HFFc6 (cell line): ENCODE results near the gene ACR. TPM values are rescaled to one million over a fixed set of nuclear protein-coding genes. Genes with fewer than 3 reads are reported as not detected.

ENCODE experiments used
- DNase-seq: peaks from one replicate; pipeline ENCODE4 v3.0.0-alpha.2; 2018
- H3K27ac Mint-ChIP-seq: 2 replicates; pipeline ENCODE4 v1.8.0; 2020; ENCODE audit warnings: mild to moderate bottlenecking, mixed read lengths
- H3K27me3 Mint-ChIP-seq: 2 replicates; pipeline ENCODE4 v1.8.0; 2021; ENCODE audit warnings: mild to moderate bottlenecking, moderate library complexity, mixed read lengths; ENCODE audit not compliant: insufficient read depth
- H3K36me3 Mint-ChIP-seq: 2 replicates; pipeline ENCODE4 v1.8.0; 2021; ENCODE audit warnings: low read depth, mixed read lengths
- H3K4me1 Mint-ChIP-seq: 2 replicates; pipeline ENCODE4 v1.8.0; 2020; ENCODE audit warnings: low read depth, mixed read lengths
- H3K4me3 Mint-ChIP-seq: 2 replicates; pipeline ENCODE4 v1.8.0; 2020; ENCODE audit warnings: mild to moderate bottlenecking, moderate library complexity, mixed read lengths
- H3K9me3 Mint-ChIP-seq: 2 replicates; pipeline ENCODE4 v1.8.0; 2020; ENCODE audit warnings: mild to moderate bottlenecking, mixed read lengths
- total RNA-seq, 6 experiments: library from RNA; stranded (reverse); fragmentation: NEBNext Ultra II Directional; extraction: Animal tissue kit (Norgen Biotek cat#: 25700); gene quantifications; 2 replicates in 1 of 6; 3 replicates in 5 of 6; pipeline ENCODE4 v1.2.3, GENCODE V29; 2021
- TF ChIP-seq, protein P1 (sequence below): fragments of 200-600 bp; sonication (generic); IDR thresholded peaks from 2 replicates; pipeline ENCODE4 v1.5.0; 2021; ENCODE audit warnings: antibody characterized with exemption, mild to moderate bottlenecking

The ACR gene
- total RNA-seq, 6 experiments from 2014 or later = not detected

DNA sequence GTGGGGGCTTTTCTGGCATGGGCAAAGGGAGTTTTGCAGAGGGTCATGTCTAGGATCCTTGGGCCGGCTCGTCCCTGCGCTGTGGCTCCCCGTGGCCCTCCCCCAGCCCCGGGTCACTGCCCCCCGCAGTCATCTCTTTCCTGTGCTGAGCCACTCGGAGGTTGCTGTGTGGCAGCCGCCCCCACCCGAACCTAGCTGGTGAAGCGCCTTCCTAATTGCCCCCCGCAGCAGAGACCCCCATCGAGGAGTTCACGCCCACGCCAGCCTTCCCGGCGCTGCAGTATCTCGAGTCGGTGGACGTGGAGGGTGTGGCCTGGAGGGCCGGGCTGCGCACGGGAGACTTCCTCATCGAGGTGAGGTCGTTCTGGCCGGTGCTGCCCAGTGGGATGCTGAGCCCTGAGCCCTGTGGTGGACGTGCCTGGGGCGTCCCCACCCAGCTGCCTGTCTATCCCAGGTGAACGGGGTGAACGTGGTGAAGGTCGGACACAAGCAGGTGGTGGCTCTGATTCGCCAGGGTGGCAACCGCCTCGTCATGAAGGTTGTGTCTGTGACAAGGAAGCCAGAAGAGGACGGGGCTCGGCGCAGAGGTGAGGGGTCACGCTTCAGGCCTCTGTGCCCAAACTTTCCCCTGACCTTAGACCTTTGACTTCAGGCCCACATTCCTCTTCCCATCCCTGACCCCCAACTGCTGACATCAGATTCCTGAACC lies 33.3 kb upstream of the ACR start:
- H3K27me3 Mint-ChIP-seq = peaks cover 9% of the 10 kb centered on the region
- no peak overlapping the region for H3K4me3 Mint-ChIP-seq
- H3K4me1 Mint-ChIP-seq = no peaks in the 10 kb centered on the region
- H3K36me3 Mint-ChIP-seq = no peaks in the 10 kb centered on the region
- no peak for DNase-seq
- H3K27ac Mint-ChIP-seq = no peak overlapping the region
- no peaks in the 10 kb centered on the region for H3K9me3 Mint-ChIP-seq
- TF ChIP-seq, protein P1, sequence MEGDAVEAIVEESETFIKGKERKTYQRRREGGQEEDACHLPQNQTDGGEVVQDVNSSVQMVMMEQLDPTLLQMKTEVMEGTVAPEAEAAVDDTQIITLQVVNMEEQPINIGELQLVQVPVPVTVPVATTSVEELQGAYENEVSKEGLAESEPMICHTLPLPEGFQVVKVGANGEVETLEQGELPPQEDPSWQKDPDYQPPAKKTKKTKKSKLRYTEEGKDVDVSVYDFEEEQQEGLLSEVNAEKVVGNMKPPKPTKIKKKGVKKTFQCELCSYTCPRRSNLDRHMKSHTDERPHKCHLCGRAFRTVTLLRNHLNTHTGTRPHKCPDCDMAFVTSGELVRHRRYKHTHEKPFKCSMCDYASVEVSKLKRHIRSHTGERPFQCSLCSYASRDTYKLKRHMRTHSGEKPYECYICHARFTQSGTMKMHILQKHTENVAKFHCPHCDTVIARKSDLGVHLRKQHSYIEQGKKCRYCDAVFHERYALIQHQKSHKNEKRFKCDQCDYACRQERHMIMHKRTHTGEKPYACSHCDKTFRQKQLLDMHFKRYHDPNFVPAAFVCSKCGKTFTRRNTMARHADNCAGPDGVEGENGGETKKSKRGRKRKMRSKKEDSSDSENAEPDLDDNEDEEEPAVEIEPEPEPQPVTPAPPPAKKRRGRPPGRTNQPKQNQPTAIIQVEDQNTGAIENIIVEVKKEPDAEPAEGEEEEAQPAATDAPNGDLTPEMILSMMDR = no peak

DNA sequence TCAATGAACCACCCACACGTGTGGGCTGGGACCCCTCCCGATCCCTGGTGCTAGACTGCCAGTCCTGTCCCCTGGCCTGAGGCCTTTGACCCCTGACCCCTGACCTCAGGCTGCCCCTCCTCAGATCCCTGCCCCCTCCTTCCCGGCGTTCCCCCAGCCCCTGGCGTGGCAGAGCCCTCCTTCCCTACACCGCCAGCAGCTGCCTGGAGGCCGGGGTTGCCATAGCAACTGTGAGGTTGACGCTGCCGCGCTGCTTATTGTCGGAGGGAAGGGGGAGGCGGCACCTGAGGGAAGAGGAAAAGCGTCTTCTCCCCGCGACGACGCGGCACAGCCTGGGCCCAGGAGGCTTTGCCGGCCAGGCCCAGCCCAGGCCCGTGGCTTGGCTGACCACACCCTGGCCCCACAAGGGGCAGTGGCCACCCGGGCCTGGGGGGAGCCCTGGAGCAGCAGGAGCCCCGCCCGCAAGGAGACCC lies 32.7 kb upstream of the ACR start:
- no peaks in the 10 kb centered on the region for H3K4me1 Mint-ChIP-seq
- DNase-seq = no peak
- no peaks in the 10 kb centered on the region for H3K9me3 Mint-ChIP-seq
- no peaks in the 10 kb centered on the region for H3K36me3 Mint-ChIP-seq
- TF ChIP-seq, protein P1 = no peak
- no peak overlapping the region for H3K4me3 Mint-ChIP-seq
- H3K27ac Mint-ChIP-seq = no peak overlapping the region
- peaks cover 9% of the 10 kb centered on the region for H3K27me3 Mint-ChIP-seq

DNA sequence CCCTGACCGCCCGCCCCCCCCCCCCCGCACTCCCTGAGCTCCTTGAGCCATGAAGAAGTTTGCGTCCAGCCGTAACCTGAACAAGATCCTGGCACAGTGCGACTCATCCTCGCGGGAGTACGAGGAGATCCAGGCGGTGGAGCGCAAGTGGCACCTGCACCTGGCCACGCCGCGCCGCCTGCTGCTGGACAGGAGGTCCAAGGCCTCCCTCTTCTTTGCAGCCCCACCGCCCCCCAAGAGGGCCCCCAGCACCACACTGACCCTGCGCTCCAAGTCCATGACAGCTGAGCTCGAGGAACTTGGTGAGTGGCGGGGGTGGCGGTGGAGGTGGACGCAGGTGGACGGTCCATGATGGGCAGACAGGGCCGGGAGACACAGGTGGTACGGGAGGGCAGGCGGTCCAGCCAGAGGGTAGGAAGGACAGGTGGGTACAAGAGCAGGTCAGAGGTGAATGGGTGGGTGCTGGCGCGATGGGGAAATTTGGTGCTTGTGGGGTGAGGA lies 32.1 kb upstream of the ACR start:
- no peak overlapping the region for H3K27ac Mint-ChIP-seq
- no peaks in the 10 kb centered on the region for H3K9me3 Mint-ChIP-seq
- no peak for DNase-seq
- H3K27me3 Mint-ChIP-seq = peaks cover 12% of the 10 kb centered on the region
- no peaks in the 10 kb centered on the region for H3K4me1 Mint-ChIP-seq
- TF ChIP-seq, protein P1 = no peak
- H3K36me3 Mint-ChIP-seq = no peaks in the 10 kb centered on the region
- no peak overlapping the region for H3K4me3 Mint-ChIP-seq

DNA sequence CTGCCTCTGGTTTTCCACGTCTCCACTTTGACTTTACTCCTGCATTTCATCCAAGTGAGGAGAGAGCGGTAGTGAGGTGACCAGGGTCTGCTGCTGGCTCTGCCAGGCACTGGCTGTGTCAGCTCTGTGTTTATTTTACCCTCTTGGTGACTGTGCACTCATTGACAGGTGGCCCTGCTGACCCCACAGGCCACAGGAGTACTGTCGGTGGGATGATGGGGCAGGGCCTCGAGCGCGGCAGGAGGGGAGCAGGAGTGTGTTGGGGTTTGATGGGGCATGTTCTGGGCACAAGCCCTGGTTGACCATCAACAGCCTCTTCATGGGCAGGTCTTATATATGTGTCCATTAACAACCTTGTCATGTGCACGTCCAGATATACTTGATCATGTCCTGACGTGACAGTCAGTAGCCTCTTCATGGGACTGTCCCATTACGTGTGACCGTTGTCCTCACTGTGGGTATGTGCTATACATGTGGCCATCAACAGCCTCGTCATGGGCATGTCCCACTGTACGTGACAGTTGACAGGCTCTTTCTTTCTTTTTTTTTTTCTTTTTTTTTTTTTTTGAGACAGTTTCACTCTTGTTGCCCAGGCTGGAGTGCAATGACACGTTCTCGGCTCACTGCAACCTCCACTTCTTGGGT lies 31.4 kb upstream of the ACR start:
- H3K27ac Mint-ChIP-seq = no peak overlapping the region
- H3K9me3 Mint-ChIP-seq = no peaks in the 10 kb centered on the region
- DNase-seq = no peak
- H3K27me3 Mint-ChIP-seq = peaks cover 9% of the 10 kb centered on the region
- no peaks in the 10 kb centered on the region for H3K36me3 Mint-ChIP-seq
- TF ChIP-seq, protein P1 = no peak
- no peaks in the 10 kb centered on the region for H3K4me1 Mint-ChIP-seq
- H3K4me3 Mint-ChIP-seq = no peak overlapping the region

DNA sequence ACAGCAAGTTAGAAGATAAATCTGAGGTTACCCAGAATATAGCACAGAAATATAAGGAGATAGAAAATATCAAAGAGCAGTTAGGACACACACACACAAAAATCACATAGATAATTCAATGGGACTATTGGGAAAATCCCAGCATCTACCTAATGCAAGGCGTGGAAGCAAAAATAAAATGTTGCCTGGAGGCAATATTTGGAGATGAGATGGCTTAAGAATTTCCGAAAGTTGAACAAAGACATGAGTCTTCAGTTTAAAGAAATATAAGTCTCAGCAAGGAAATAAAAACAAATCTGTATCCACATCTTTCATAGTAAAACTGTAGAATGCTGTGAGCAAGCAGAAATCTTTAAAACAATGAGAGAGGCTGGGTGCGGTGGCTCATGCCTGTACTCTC lies 29.5 kb upstream of the ACR start:
- TF ChIP-seq, protein P1 = no peak
- DNase-seq = no peak
- Mint-ChIP-seq H3K4me3 (no peak overlapping the region), H3K4me1 (no peaks in the 10 kb centered on the region), H3K36me3 (no peaks in the 10 kb centered on the region), H3K9me3 (no peaks in the 10 kb centered on the region), H3K27ac (no peak overlapping the region), H3K27me3 (peaks cover 15% of the 10 kb centered on the region)
